ENCODE measurements around the gene TPBG.

DNA sequence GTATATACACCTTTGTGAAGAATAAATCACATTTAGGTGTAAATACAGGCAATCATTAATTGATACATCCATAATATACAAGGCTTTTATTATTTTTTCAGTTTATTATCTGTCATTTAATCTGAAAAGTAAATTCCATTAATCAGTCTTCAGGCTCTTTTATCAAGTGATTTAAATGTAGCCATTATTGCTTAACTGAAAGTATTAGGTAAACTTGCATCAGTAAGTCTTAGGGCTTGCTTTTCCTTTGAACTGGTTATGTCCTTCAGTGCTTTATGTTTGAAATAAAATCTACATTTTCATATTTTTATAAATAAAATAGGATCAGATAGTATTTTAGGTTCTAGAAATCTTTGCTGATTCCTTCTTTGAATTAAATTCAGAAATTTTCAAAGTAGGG lies 4.1 kb downstream of the TPBG start:
- TF ChIP-seq POLR2A (IDR thresholded peaks at IDR 0.05) (no peak), POLR2AphosphoS5 (IDR thresholded peaks at IDR 0.05) (no peak)
- TF ChIP-seq, protein P1, sequence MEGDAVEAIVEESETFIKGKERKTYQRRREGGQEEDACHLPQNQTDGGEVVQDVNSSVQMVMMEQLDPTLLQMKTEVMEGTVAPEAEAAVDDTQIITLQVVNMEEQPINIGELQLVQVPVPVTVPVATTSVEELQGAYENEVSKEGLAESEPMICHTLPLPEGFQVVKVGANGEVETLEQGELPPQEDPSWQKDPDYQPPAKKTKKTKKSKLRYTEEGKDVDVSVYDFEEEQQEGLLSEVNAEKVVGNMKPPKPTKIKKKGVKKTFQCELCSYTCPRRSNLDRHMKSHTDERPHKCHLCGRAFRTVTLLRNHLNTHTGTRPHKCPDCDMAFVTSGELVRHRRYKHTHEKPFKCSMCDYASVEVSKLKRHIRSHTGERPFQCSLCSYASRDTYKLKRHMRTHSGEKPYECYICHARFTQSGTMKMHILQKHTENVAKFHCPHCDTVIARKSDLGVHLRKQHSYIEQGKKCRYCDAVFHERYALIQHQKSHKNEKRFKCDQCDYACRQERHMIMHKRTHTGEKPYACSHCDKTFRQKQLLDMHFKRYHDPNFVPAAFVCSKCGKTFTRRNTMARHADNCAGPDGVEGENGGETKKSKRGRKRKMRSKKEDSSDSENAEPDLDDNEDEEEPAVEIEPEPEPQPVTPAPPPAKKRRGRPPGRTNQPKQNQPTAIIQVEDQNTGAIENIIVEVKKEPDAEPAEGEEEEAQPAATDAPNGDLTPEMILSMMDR (IDR thresholded peaks at IDR 0.05): no peak
